SK-N-SH treated with all-trans-retinoic acid at 6 μM for 48 hours (cell line): ENCODE measurements around the gene CALHM1.

Experiments
- ESRRG ChIP-seq: fragments of 250-450 bp; sonication (Bioruptor Pico); IDR thresholded peaks from 2 replicates; pipeline ENCODE4 v1.6.1; 2021; ENCODE audit warnings: mild to moderate bottlenecking
- ISL1 ChIP-seq: fragments of 250-450 bp; sonication (Bioruptor Pico); IDR thresholded peaks from 2 replicates; pipeline ENCODE4 v2.1.2; 2022; ENCODE audit warnings: mild to moderate bottlenecking, moderate library complexity
- RARB ChIP-seq: fragments of 250-450 bp; sonication (Bioruptor Pico); IDR thresholded peaks from 2 replicates; pipeline ENCODE4 v1.8.0; 2021; ENCODE audit warnings: mild to moderate bottlenecking, moderate library complexity
- TOX ChIP-seq: fragments of 250-450 bp; sonication (Bioruptor Pico); IDR thresholded peaks from 2 replicates; pipeline ENCODE4 v1.8.0; 2021; ENCODE audit warnings: mild to moderate bottlenecking, moderate library complexity, borderline replicate concordance
- ZC3H10 ChIP-seq: fragments of 250-450 bp; sonication (Bioruptor Pico); IDR thresholded peaks from 2 replicates; pipeline ENCODE4 v1.5.1; 2021; ENCODE audit warnings: mild to moderate bottlenecking, moderate library complexity
- ZFP30 ChIP-seq: fragments of 450-650 bp; formaldehyde crosslinking; IDR thresholded peaks from 2 replicates; pipeline ENCODE4 v1.5.0; 2022; ENCODE audit warnings: mild to moderate bottlenecking, moderate library complexity
- ZNF70 ChIP-seq: fragments of 450-650 bp; formaldehyde crosslinking; IDR thresholded peaks from 2 replicates; pipeline ENCODE4 v1.5.0; 2020; ENCODE audit warnings: mild to moderate bottlenecking, moderate library complexity
- TF ChIP-seq, protein P1 (sequence below): fragments of 250-450 bp; sonication (Bioruptor Pico); IDR thresholded peaks from 2 replicates; pipeline ENCODE4 v1.5.1; 2021; ENCODE audit warnings: mild to moderate bottlenecking, moderate library complexity
- TF ChIP-seq, protein P2 (sequence below): fragments of 250-450 bp; sonication (Bioruptor Pico); IDR thresholded peaks from 2 replicates; pipeline ENCODE4 v1.8.0; 2020; ENCODE audit warnings: mild to moderate bottlenecking, moderate library complexity, borderline replicate concordance
- TF ChIP-seq, protein P3 (sequence below): fragments of 250-450 bp; sonication (Bioruptor Pico); IDR thresholded peaks from 2 replicates; pipeline ENCODE4 v1.5.1; 2020; ENCODE audit warnings: low read depth, mild to moderate bottlenecking, moderate library complexity
- TF ChIP-seq, protein P4 (sequence below): fragments of 250-450 bp; sonication (Bioruptor Pico); IDR thresholded peaks from 2 replicates; pipeline ENCODE4 v1.8.0; 2021; ENCODE audit warnings: low read depth, mild to moderate bottlenecking, moderate library complexity, borderline replicate concordance

DNA sequence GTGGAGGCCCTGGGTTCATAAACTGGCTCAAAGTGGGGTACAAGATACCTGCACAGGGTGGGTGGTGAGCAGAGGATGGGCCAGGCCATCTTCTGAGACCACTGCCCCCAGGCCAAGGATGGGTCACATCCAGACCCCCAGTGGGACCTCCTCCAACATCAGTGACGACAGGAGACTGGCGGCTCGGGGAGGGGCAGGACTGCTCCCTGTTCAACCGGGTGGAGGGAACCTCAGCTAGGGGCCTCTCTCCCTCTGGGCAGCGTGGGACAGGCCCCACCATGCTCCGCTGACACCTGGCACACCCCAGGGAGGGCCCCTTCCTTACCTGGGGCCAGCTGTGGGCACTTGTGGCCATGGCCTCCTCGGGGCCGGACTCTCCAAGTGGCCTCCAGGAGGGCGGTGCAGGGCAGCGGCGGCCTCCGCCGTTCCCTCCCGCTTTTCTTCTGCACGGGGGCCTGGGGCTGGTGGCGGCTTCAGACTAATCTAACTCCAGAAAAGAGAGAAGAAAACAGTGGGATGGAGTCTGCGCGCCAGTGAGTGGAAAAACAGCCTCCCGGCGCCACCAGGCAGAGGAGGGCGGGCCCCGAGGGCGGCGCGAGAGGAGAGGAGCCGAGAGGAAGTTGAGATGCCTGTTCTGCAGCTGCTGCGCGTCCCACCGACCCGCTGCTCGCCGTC is 6.7 kb downstream of the CALHM1 start, which contains the start of gene CALHM2:
- TF ChIP-seq TOX (CRISPR knock-in tag), result no peak
- TF ChIP-seq, protein P1, sequence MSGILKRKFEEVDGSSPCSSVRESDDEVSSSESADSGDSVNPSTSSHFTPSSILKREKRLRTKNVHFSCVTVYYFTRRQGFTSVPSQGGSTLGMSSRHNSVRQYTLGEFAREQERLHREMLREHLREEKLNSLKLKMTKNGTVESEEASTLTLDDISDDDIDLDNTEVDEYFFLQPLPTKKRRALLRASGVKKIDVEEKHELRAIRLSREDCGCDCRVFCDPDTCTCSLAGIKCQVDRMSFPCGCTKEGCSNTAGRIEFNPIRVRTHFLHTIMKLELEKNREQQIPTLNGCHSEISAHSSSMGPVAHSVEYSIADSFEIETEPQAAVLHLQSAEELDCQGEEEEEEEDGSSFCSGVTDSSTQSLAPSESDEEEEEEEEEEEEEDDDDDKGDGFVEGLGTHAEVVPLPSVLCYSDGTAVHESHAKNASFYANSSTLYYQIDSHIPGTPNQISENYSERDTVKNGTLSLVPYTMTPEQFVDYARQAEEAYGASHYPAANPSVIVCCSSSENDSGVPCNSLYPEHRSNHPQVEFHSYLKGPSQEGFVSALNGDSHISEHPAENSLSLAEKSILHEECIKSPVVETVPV, result no peak
- TF ChIP-seq ZNF70 (CRISPR knock-in tag), result no peak
- TF ChIP-seq, protein P2, sequence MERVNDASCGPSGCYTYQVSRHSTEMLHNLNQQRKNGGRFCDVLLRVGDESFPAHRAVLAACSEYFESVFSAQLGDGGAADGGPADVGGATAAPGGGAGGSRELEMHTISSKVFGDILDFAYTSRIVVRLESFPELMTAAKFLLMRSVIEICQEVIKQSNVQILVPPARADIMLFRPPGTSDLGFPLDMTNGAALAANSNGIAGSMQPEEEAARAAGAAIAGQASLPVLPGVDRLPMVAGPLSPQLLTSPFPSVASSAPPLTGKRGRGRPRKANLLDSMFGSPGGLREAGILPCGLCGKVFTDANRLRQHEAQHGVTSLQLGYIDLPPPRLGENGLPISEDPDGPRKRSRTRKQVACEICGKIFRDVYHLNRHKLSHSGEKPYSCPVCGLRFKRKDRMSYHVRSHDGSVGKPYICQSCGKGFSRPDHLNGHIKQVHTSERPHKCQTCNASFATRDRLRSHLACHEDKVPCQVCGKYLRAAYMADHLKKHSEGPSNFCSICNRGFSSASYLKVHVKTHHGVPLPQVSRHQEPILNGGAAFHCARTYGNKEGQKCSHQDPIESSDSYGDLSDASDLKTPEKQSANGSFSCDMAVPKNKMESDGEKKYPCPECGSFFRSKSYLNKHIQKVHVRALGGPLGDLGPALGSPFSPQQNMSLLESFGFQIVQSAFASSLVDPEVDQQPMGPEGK (CRISPR knock-in tag), result no peak
- TF ChIP-seq, protein P3, sequence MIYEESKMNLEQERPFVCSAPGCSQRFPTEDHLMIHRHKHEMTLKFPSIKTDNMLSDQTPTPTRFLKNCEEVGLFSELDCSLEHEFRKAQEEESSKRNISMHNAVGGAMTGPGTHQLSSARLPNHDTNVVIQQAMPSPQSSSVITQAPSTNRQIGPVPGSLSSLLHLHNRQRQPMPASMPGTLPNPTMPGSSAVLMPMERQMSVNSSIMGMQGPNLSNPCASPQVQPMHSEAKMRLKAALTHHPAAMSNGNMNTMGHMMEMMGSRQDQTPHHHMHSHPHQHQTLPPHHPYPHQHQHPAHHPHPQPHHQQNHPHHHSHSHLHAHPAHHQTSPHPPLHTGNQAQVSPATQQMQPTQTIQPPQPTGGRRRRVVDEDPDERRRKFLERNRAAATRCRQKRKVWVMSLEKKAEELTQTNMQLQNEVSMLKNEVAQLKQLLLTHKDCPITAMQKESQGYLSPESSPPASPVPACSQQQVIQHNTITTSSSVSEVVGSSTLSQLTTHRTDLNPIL (CRISPR knock-in tag), result no peak
- no peak for TF ChIP-seq ZC3H10
- no peak for TF ChIP-seq ESRRG (CRISPR knock-in tag)
- TF ChIP-seq RARB (CRISPR knock-in tag), result no peak
- no peak for TF ChIP-seq ISL1 (CRISPR knock-in tag)
- TF ChIP-seq, protein P4, sequence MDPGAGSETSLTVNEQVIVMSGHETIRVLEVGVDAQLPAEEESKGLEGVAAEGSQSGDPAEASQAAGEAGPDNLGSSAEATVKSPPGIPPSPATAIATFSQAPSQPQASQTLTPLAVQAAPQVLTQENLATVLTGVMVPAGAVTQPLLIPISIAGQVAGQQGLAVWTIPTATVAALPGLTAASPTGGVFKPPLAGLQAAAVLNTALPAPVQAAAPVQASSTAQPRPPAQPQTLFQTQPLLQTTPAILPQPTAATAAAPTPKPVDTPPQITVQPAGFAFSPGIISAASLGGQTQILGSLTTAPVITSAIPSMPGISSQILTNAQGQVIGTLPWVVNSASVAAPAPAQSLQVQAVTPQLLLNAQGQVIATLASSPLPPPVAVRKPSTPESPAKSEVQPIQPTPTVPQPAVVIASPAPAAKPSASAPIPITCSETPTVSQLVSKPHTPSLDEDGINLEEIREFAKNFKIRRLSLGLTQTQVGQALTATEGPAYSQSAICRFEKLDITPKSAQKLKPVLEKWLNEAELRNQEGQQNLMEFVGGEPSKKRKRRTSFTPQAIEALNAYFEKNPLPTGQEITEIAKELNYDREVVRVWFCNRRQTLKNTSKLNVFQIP, result no peak
- no peak for TF ChIP-seq ZFP30
